T-cell (primary cell): Measurements from ENCODE around the gene RASAL3. TPM values are rescaled to one million over a fixed set of nuclear protein-coding genes. Genes with fewer than 3 reads are reported as not detected.
"Not testable (repeated sequence)": the region's sequence is repeated elsewhere in the genome, so short reads cannot be mapped to it uniquely, and the experiment has no call there.

Source experiments
- ATAC-seq, 4 experiments: fragments of 200-7000 bp in 3 of 4; fragments of 150-1000 bp in 1 of 4; cut with Tn5 transposase; replicated peaks in 1 of 4; 1 replicate in 3 of 4; 2 replicates in 1 of 4; pipeline ENCODE4 v1.10.0; 2021; ENCODE audit warnings: moderate library complexity in 3 of 4, mild to moderate bottlenecking in 2 of 4, moderate number of reproducible peaks in 1 of 4
- CTCF ChIA-PET, 2 donors: fragments of 300-600 bp; sonication (Branson Sonifier 250); formaldehyde crosslinking; loops; one replicate each; lab custom pipeline; 2022; ENCODE audit warnings: antibody characterized with exemption in 2 of 2; lab: Charles Lee
- POLR2A ChIA-PET, 2 donors: fragments of 300-600 bp; sonication (Branson Sonifier 250); formaldehyde crosslinking; loops; one replicate each; lab custom pipeline; 2022; ENCODE audit warnings: antibody characterized with exemption in 2 of 2; lab: Charles Lee
- DNase-seq, 35 experiments: peaks; one replicate each; pipeline versions ENCODE4 v3.0.0 to v3.0.0-alpha.2; 2013 to 2023
- H3K27ac ChIP-seq: one replicate; pipeline ENCODE4 v1.5.1; 2013; ENCODE audit warnings: low read length
- H3K27me3 ChIP-seq, 2 experiments: replicated peaks in 1 of 2; 1 replicate in 1 of 2; 2 replicates in 1 of 2; pipeline versions ENCODE4 v1.6.1 to v1.7.0; 2013; ENCODE audit warnings: low read length in 1 of 2, mixed read lengths in 1 of 2; ENCODE audit not compliant: control insufficient read depth in 2 of 2, insufficient read depth in 2 of 2; ENCODE audit errors: extremely low read depth in 1 of 2
- H3K36me3 ChIP-seq, 2 donors: 1 replicate in 1 of 2; 2 replicates in 1 of 2; pipeline versions ENCODE4 v1.6.1 to v1.7.0; 2013; ENCODE audit warnings: low read length in 1 of 2; ENCODE audit not compliant: control insufficient read depth in 2 of 2, insufficient read depth in 1 of 2; ENCODE audit errors: extremely low read depth in 1 of 2
- H3K4me1 ChIP-seq, 2 experiments: 1 replicate in 1 of 2; 2 replicates in 1 of 2; pipeline versions ENCODE4 v1.6.1 to v1.7.0; 2013; ENCODE audit warnings: low read length in 2 of 2, mixed read lengths in 1 of 2; ENCODE audit not compliant: insufficient read depth in 2 of 2, control insufficient read depth in 1 of 2; ENCODE audit errors: extremely low read depth in 1 of 2
- H3K4me3 ChIP-seq, 2 donors: 1 replicate in 1 of 2; 2 replicates in 1 of 2; pipeline versions ENCODE4 v1.5.1 to v1.7.0; 2013; ENCODE audit warnings: mild to moderate bottlenecking in 2 of 2, low read length in 1 of 2, moderate library complexity in 1 of 2; ENCODE audit not compliant: control insufficient read depth in 1 of 2; ENCODE audit errors: extremely low read depth in 1 of 2
- H3K9me3 ChIP-seq: 2 replicates; pipeline ENCODE4 v1.7.0; 2013
- H3K27ac Mint-ChIP-seq, 2 donors: one replicate each; pipeline ENCODE4 v1.8.0; 2020 to 2021; ENCODE audit warnings: mild to moderate bottlenecking in 2 of 2, mixed read lengths in 2 of 2
- H3K27me3 Mint-ChIP-seq, 2 donors: one replicate each; pipeline ENCODE4 v1.8.0; 2021 to 2022; ENCODE audit warnings: mixed read lengths in 2 of 2
- H3K36me3 Mint-ChIP-seq: one replicate; pipeline ENCODE4 v1.8.0; 2021; ENCODE audit warnings: mixed read lengths
- H3K4me1 Mint-ChIP-seq, 3 donors: one replicate each; pipeline ENCODE4 v1.8.0; 2020 to 2022; ENCODE audit warnings: mixed read lengths in 3 of 3, mild to moderate bottlenecking in 1 of 3
- H3K4me3 Mint-ChIP-seq, 3 donors: one replicate each; pipeline ENCODE4 v1.8.0; 2020 to 2022; ENCODE audit warnings: mild to moderate bottlenecking in 3 of 3, mixed read lengths in 3 of 3, moderate library complexity in 3 of 3
- H3K9me3 Mint-ChIP-seq, 3 donors: one replicate each; pipeline ENCODE4 v1.8.0; 2020 to 2022; ENCODE audit warnings: mixed read lengths in 3 of 3
- WGBS: methylation state at CpG from one replicate; pipeline ENCODE4 v1.1.5; 2013; ENCODE audit warnings: missing lambda C conversion rate; ENCODE audit not compliant: insufficient coverage; 5-methylcytosine and 5-hydroxymethylcytosine counted together
- total RNA-seq, 35 experiments: library from RNA in 6 of 35; stranded (reverse) in 6 of 35; fragments of 120-200 nt in 1 of 35; gene quantifications; one replicate each; pipeline versions ENCODE4 v1.2.1 to v1.2.4 and lab custom pipeline; 2013 to 2026

Gene RASAL3
- total RNA-seq, 5 donors from 2014 or later (not counting 1 experiment from before 2014, with no cell fraction given): 166 to 296 (median 284) TPM

DNA sequence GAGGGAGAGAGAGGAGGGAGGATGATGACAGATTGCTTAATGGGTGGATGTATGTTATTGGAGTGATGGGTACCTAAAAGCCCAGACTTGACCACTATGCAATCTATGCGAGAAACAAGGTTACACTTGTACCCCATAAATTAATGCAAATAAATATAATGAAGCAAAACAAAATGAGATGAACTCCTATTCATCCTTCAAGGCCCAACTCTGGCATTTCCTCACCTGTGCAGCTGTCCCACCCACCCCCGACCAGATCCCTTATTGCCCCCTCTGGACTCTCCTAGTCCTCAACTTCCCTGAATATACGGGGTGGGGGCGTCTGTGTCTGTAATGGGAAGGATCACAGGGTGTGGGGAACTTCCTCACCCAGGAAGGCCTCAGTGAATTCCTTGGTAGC lies 10.8 kb upstream of the RASAL3 start:
- Histone ChIP-seq H3K4me3 (no peak overlapping the region), H3K27ac (no peak overlapping the region), H3K4me1 (peaks cover 17 to 32% of the 10 kb centered on the region in 2 experiments), H3K27me3 (no peaks in the 10 kb centered on the region), H3K9me3 (no peaks in the 10 kb centered on the region), H3K36me3 (no peaks in the 10 kb centered on the region)
- Mint-ChIP-seq H3K36me3 (no peaks in the 10 kb centered on the region), H3K9me3 (no peaks in the 10 kb centered on the region), H3K27me3 (no peaks in the 10 kb centered on the region), H3K4me1 (peaks cover 37 to 46% (median 38%) of the 10 kb centered on the region in 3 donors), H3K4me3 (no peak overlapping the region), H3K27ac (peak overlapping the region in 1 of 2 donors; percentile 57)
- no CpG with 5 or more reads among the region's 4 CpGs for WGBS
- no peak for ATAC-seq
- ChIA-PET CTCF (no interaction called here), POLR2A (no interaction called here)
- no peak for DNase-seq

DNA sequence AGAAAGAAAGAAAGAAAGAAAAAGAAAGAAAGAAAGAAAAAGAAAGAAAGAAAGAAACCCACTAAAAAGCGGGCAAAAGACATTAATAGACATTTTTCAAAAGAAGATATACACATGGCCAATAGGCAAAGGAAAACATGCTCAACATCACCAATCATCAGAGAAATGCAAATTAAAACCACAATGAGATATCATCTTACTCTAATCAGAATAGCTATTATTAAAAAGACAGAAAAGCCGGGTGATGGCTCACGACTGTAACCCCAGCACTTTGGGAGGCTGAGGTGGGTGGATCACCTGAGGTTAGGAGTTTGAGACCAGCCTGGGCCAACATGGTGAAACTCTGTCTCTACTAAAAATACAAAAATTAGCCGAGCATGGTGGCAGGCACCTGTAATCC lies 9.5 kb upstream of the RASAL3 start:
- H3K9me3 Mint-ChIP-seq, H3K27me3 Mint-ChIP-seq, H3K4me3 ChIP-seq, H3K4me3 Mint-ChIP-seq, DNase-seq, POLR2A ChIA-PET, H3K27me3 ChIP-seq, H3K9me3 ChIP-seq, ATAC-seq, H3K36me3 Mint-ChIP-seq, H3K36me3 ChIP-seq, H3K27ac ChIP-seq: not testable (repeated sequence)
- CTCF ChIA-PET: interaction anchor here in 1 of 2 donors (0.7 kb wide), 1 partner anchor 11 kb away, joined by 3 read pairs; no protein-coding TSS in a partner anchor
- 100% methylated on average over 1 of the region's 4 CpGs for WGBS
- peaks cover 9 to 32% of the 10 kb centered on the region in 2 experiments for H3K4me1 ChIP-seq
- peak overlapping the region; percentile 35 to 48 for H3K27ac Mint-ChIP-seq
- H3K4me1 Mint-ChIP-seq: peaks cover 36 to 45% (median 37%) of the 10 kb centered on the region in 3 donors

DNA sequence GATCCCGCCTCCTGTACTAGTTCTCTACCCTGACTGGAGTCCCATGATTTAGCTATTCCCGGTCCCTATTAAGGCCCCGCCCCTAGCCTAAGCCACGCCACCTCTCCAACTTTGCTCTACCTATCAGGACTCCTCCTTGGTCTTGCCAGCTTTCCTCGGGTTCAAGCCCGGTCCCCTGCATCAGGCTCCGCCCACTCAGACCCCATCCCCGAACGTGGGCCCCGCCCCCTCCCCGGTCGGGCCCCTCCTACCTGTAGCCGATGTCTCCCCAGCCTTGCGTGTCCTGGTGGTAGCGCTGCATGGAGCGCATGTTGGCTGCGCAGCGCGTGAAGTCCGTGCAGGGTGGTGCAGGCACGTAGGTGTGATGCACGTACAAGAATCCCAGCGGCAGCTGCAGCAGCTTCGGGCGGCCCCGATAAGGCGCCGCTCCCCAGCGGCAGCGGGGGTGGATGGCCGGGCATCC lies 7.3 kb upstream of the RASAL3 start:
- H3K36me3 Mint-ChIP-seq: no peaks in the 10 kb centered on the region
- no peaks in the 10 kb centered on the region for H3K36me3 ChIP-seq
- H3K4me1 Mint-ChIP-seq: peaks cover 45 to 53% (median 50%) of the 10 kb centered on the region in 3 donors
- ATAC-seq (no peak), DNase-seq (no peak)
- WGBS: 82% methylated on average over 20 of the region's 31 CpGs
- no peak overlapping the region for H3K4me3 ChIP-seq
- H3K4me1 ChIP-seq: peaks cover 12 to 42% of the 10 kb centered on the region in 2 experiments
- no peak overlapping the region for H3K27ac ChIP-seq
- H3K9me3 ChIP-seq: no peaks in the 10 kb centered on the region
- CTCF ChIA-PET: no interaction called here
- no peaks in the 10 kb centered on the region for H3K27me3 ChIP-seq
- peaks cover 0 to 3% of the 10 kb centered on the region in 2 donors for H3K27me3 Mint-ChIP-seq
- H3K9me3 Mint-ChIP-seq: no peaks in the 10 kb centered on the region
- no peak overlapping the region for H3K27ac Mint-ChIP-seq
- POLR2A ChIA-PET: no interaction called here
- H3K4me3 Mint-ChIP-seq: peak overlapping the region in 2 of 3 donors; percentile 28 to 89

DNA sequence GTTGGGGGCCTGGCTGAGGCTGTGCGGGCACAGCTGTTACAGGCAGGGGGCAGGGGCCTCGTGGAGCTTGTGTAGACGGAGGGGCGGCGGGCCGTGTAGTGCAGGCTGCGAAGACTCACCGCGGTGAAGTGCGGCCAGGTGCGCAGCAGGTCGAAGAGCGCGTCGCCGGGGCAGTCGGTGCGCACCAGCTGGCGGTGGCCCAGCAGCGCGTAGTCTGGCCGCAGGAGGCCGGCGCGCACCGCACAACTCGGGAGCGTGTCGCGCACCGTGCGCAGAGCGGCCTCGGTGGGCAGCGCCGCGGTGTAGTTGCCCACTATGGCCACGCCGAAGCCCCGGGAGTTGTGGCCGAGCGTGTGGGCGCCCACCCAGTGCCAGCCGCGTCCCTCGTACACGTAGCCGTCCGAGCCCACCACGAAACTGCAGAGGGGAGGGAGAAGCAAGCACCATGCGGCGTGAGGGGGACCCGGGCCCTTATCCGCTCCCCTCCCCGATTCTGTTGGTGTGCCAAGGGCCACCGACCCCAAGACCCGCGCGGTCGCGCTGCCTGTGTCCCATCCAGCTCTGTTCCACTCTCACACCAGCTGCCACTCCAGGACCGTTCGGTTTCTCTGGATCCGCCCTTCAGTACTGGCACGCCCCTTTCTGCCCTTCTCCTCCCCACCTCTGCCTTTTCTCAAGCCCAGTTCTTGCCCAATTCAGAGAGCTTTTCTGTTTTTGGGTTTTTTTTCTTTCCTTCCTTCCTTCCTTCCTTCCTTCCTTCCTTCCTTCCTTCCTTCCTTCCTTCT lies 5.4 kb upstream of the RASAL3 start:
- Histone ChIP-seq H3K36me3 (no peaks in the 10 kb centered on the region), H3K27me3 (no peaks in the 10 kb centered on the region), H3K27ac (no peak overlapping the region), H3K4me1 (peaks cover 21 to 56% of the 10 kb centered on the region in 2 experiments), H3K4me3 (peak overlapping the region; percentile 63 to 83), H3K9me3 (no peaks in the 10 kb centered on the region)
- H3K4me1 Mint-ChIP-seq: peaks cover 53 to 59% (median 53%) of the 10 kb centered on the region in 3 donors
- ChIA-PET CTCF (no interaction called here), POLR2A (no interaction called here)
- H3K36me3 Mint-ChIP-seq: no peaks in the 10 kb centered on the region
- WGBS: 13% methylated on average over 59 of the region's 65 CpGs
- ATAC-seq (peak; percentile 55 to 71 (median 57)), DNase-seq (peak in 8 of 35 experiments; percentile 9 to 47 (median 34))
- H3K27me3 Mint-ChIP-seq: peaks cover 0 to 3% of the 10 kb centered on the region in 2 donors
- H3K27ac Mint-ChIP-seq: peak overlapping the region; percentile 87 to 90
- no peaks in the 10 kb centered on the region for H3K9me3 Mint-ChIP-seq
- H3K4me3 Mint-ChIP-seq: peak overlapping the region; percentile 84 to 89 (median 86)

DNA sequence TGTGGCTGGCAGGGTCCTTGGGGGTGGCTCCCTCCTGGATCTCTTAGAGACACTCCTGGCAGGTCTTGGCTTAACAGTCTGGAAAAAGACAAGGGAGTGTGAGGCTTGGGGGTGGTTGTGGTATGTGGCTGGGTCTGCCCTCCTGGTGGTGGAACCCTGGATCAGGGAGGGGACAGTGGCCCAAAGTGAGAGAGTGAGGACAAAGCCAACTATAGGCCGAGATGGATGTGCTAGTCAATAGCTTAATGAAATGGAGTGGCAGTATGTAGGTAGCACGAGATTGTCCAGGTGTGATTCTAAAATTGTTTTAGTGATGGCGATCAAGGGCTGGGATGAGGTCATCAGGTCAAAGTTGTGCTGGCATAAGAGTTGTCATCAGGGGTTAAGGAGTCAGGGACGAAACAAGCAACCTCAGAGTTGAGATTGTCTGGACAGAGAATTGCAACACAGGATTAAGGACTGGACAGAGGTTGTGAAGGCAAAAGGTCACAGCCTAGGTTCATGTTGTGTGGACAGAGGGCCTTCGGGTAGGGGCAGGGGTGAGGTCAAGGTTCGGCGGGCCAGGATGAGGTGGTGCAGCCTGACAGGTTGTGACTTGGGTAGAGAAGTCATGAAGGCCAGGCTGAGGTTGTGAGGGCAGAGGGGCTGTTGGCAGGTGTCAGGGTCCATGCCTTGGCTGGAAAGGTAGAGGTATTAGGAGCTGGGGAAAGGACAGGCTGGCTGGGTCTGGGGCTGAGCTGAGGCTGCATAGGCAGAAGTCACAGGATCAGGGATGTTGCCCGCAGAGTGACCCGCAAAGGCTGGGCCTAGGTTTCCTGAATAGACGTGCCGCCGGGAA lies 4.5 kb upstream of the RASAL3 start:
- Mint-ChIP-seq H3K27me3 (peaks cover 0 to 3% of the 10 kb centered on the region in 2 donors), H3K36me3 (peaks cover under 1% of the 10 kb centered on the region), H3K27ac (peak overlapping the region; percentile 87 to 90), H3K9me3 (no peaks in the 10 kb centered on the region), H3K4me1 (peaks cover 55 to 63% (median 57%) of the 10 kb centered on the region in 3 donors), H3K4me3 (peak overlapping the region; percentile 84 to 89 (median 86))
- ATAC-seq (no peak), DNase-seq (no peak)
- ChIA-PET CTCF (no interaction called here), POLR2A (interaction anchor here in 1 of 2 donors (0.6 kb wide), 1 partner anchor 90 kb away, joined by 3 read pairs; no protein-coding TSS in a partner anchor)
- Histone ChIP-seq H3K36me3 (no peaks in the 10 kb centered on the region), H3K9me3 (no peaks in the 10 kb centered on the region), H3K4me1 (peaks cover 21 to 60% of the 10 kb centered on the region in 2 experiments), H3K27me3 (no peaks in the 10 kb centered on the region), H3K27ac (no peak overlapping the region), H3K4me3 (peak overlapping the region in 1 of 2 donors; percentile 63)
- 68% methylated on average over 12 of the region's 12 CpGs for WGBS

DNA sequence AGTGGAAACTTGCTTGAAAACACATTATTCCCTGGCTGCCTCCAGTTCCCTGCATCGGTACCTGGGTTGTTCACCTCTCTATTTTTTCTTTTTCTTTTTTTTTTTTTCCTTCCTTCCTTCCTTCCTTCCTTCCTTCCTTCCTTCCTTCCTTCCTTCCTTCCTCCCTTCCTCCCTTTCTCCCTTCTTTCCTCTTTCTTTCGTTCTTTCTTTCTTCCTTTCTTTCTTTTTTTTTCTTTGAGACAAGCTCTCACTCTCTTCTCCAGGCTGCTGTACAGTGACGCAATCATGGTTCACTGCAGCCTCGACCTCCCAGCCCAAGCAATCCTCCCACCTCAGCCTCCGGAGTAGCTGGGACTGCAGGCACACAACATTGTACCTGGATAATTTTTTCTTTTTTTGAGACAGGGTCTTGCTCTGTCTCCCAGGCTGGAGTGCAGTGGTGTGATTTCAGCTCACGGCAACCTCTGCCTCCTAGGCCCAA lies 3.4 kb upstream of the RASAL3 start:
- Histone ChIP-seq H3K27me3 (no peaks in the 10 kb centered on the region), H3K9me3 (no peaks in the 10 kb centered on the region), H3K36me3 (no peaks in the 10 kb centered on the region), H3K27ac (peak overlapping the region; percentile 76), H3K4me1 (peaks cover 21 to 67% of the 10 kb centered on the region in 2 experiments), H3K4me3 (no peak overlapping the region)
- WGBS: 0% methylated on average over 1 of the region's 6 CpGs
- Mint-ChIP-seq H3K27me3 (peaks cover 0 to 3% of the 10 kb centered on the region in 2 donors), H3K27ac (peak overlapping the region; percentile 87 to 90), H3K4me1 (peaks cover 57 to 64% (median 57%) of the 10 kb centered on the region in 3 donors), H3K36me3 (peaks cover 7% of the 10 kb centered on the region), H3K4me3 (peak overlapping the region; percentile 41 to 89 (median 49)), H3K9me3 (no peaks in the 10 kb centered on the region)
- CTCF ChIA-PET: interaction anchor here (0.8 to 1.4 kb wide), 4 partner anchors 12 to 745 kb away, joined by 3 to 5 read pairs (median 4); partner anchors contain the start of gene AKAP8L (in 1 of the 2)
- POLR2A ChIA-PET: interaction anchor here in 1 of 2 donors (0.6 kb wide), 2 partner anchors 83 to 1591 kb away, joined by 9 to 13 read pairs; no protein-coding TSS in a partner anchor
- ATAC-seq: no peak
- no peak for DNase-seq
